ENCODE measurements around the gene RAB8B.

The RAB8B gene

DNA sequence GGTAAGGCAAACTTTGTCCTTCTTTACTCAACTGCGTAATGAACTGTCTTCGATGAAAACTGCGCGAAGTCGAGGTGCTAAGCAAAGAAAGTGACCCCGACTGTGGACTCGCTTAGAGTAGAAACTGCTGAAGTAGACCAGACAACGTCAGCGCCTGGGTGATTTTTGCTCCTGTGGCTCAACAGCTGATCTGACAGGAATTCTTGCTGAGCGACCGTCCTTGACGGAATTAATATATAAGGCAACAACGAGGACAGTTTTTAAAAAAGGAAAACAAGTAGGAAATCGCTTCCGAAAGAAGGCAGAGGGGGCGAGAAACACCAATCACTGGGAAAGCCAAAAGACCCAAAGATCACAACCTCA is 32.7 kb upstream of the RAB8B start:
- TF ChIP-seq, protein P1, sequence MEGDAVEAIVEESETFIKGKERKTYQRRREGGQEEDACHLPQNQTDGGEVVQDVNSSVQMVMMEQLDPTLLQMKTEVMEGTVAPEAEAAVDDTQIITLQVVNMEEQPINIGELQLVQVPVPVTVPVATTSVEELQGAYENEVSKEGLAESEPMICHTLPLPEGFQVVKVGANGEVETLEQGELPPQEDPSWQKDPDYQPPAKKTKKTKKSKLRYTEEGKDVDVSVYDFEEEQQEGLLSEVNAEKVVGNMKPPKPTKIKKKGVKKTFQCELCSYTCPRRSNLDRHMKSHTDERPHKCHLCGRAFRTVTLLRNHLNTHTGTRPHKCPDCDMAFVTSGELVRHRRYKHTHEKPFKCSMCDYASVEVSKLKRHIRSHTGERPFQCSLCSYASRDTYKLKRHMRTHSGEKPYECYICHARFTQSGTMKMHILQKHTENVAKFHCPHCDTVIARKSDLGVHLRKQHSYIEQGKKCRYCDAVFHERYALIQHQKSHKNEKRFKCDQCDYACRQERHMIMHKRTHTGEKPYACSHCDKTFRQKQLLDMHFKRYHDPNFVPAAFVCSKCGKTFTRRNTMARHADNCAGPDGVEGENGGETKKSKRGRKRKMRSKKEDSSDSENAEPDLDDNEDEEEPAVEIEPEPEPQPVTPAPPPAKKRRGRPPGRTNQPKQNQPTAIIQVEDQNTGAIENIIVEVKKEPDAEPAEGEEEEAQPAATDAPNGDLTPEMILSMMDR (IDR thresholded peaks at IDR 0.05; ENCODE audit: low read depth, low read length) = no peak
- peak overlapping the region; percentile 89 for H3K4me3 ChIP-seq (ENCODE audit: low read depth, low read length)

GRCh38 chr15:63157118-63157843 is 32.1 kb upstream of the RAB8B start, which contains the start of gene RPS27L:
Gene RPS27L, minus strand, starts transcription at chr15:63157477. Its CDS starts 72 bp downstream, at chr15:63157405.
- TF ChIP-seq, protein P1 (IDR thresholded peaks at IDR 0.05; ENCODE audit: low read depth, low read length) = no peak
- peak within 1 kb of the TSS; percentile 89 for H3K4me3 ChIP-seq (ENCODE audit: low read depth, low read length)

DNA sequence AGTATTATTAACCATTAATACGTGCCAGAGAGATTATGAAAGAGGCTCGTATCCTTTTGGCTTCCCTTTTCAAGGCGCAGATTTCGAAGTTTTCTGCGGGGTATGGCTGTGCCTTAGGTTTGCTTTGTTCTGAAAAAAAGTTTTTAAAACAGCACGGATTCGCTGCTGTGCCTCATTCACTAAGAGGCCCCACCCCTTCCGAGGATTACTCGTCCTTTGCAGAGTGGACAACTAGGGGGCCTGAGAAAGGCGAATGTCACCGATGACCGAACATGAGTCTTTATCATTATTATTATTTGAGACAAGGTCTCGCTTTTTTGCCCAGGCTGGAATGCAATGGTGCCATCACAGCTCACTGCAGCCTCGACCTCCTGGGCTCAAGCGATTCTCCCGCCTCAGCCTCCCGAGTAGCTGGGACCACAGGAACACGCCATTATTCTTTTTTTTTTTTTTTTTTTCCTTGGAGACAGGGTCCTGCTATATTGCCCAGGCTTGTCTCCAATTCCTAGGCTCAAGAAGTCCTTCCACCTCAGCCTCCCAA is 31.4 kb upstream of the RAB8B start:
- TF ChIP-seq, protein P1 (IDR thresholded peaks at IDR 0.05; ENCODE audit: low read depth, low read length) = 0 out of 2 replicates have a peak, but pooled peaks have one; percentile 3
- peak overlapping the region; percentile 89 for H3K4me3 ChIP-seq (ENCODE audit: low read depth, low read length)

- TF ChIP-seq, protein P1 (IDR thresholded peaks at IDR 0.05; ENCODE audit: low read depth, low read length) = no peak
- H3K4me3 ChIP-seq (ENCODE audit: low read depth, low read length) = no peak overlapping the region
Measured at GRCh38 chr15:63160638-63161037, 28.8 kb upstream of the RAB8B start.

GRCh38 chr15:63163217-63163616 is 26.2 kb upstream of the RAB8B start:
- no peak overlapping the region for H3K4me3 ChIP-seq (ENCODE audit: low read depth, low read length)
- TF ChIP-seq, protein P1 (IDR thresholded peaks at IDR 0.05; ENCODE audit: low read depth, low read length) = no peak

- TF ChIP-seq, protein P1 (IDR thresholded peaks at IDR 0.05; ENCODE audit: low read depth, low read length) = no peak
- H3K4me3 ChIP-seq (ENCODE audit: low read depth, low read length) = no peak overlapping the region
Measured at GRCh38 chr15:63165166-63165859, 24.1 kb upstream of the RAB8B start.

DNA sequence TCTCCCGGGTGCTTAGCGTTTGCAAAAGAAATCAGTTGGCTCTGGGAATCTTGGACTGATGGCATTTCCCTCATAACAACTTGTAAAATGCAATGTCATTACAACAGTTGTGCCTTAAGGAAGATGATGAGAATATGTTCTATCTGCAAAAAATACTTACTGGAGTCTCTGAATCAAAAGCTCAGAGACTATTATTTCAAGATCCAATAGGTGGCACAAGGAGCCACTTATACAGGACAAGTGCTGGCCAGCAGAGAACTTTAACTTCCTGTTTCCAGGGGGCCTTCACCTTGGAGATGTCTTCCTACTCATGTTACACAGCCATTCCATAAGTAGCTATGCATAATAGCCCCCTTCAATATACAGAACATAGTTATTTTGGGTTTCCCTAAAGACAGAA is 23.2 kb upstream of the RAB8B start:
- TF ChIP-seq, protein P1 (IDR thresholded peaks at IDR 0.05; ENCODE audit: low read depth, low read length) = no peak

More for the DNA sequence above, 23.2 kb upstream of the RAB8B start:
- no peak overlapping the region for H3K4me3 ChIP-seq (ENCODE audit: low read depth, low read length)
